Raji (cell line): Measurements from ENCODE around the gene PHF2.

Source experiments
- POLR2A ChIP-seq: IDR thresholded peaks from 2 replicates; pipeline ENCODE4 v1.6.1; 2011; ENCODE audit warnings: low read depth, low read length, control low read depth; ENCODE audit not compliant: insufficient read depth

PHF2 gene

GRCh38 chr9:93590609-93591234 is 14.3 kb downstream of the PHF2 start:
- TF ChIP-seq POLR2A: no peak

- no peak for TF ChIP-seq POLR2A
Measured at GRCh38 chr9:93591301-93592007, 15.1 kb downstream of the PHF2 start.

- no peak for TF ChIP-seq POLR2A
Measured at GRCh38 chr9:93592008-93592642, 15.7 kb downstream of the PHF2 start.

GRCh38 chr9:93592643-93593021 is 16.2 kb downstream of the PHF2 start:
- TF ChIP-seq POLR2A: no peak

- no peak for TF ChIP-seq POLR2A
Measured at GRCh38 chr9:93593144-93593658, 16.8 kb downstream of the PHF2 start.

- TF ChIP-seq POLR2A: no peak
Measured at GRCh38 chr9:93594041-93594756, 17.8 kb downstream of the PHF2 start.

- TF ChIP-seq POLR2A: no peak
Measured at GRCh38 chr9:93595461-93595860, 19.1 kb downstream of the PHF2 start.

GRCh38 chr9:93595861-93596365 is 19.5 kb downstream of the PHF2 start:
- TF ChIP-seq POLR2A: no peak

- no peak for TF ChIP-seq POLR2A
Measured at GRCh38 chr9:93596399-93596798, 20.0 kb downstream of the PHF2 start.

- TF ChIP-seq POLR2A: no peak
Measured at GRCh38 chr9:93597142-93597706, 20.8 kb downstream of the PHF2 start.

GRCh38 chr9:93597871-93598646 is 21.7 kb downstream of the PHF2 start:
- TF ChIP-seq POLR2A: no peak

- no peak for TF ChIP-seq POLR2A
Measured at GRCh38 chr9:93598647-93599241, 22.4 kb downstream of the PHF2 start.

- no peak for TF ChIP-seq POLR2A
Measured at GRCh38 chr9:93599571-93600403, 23.4 kb downstream of the PHF2 start.
